Fibroblast of pulmonary artery (primary cell): ENCODE results near the gene CFAP53.

Experiments used
- DNase-seq: peaks from one replicate; pipeline ENCODE4 v3.0.0-alpha.2; 2010; ENCODE audit warnings: low read depth
- H3K4me3 ChIP-seq: replicated peaks from 2 replicates; pipeline ENCODE4 v1.5.1; 2011; ENCODE audit warnings: low read depth, mild to moderate bottlenecking, control low read depth, low read length, moderate library complexity
- CTCF ChIP-seq: IDR thresholded peaks from 2 replicates; pipeline ENCODE4 v1.5.1; 2011; ENCODE audit warnings: mild to moderate bottlenecking, control low read depth, low read length, inconsistent platforms; ENCODE audit errors: missing control alignments

CFAP53 gene

GRCh38 chr18:50187659-50188058, 78.6 kb downstream of the CFAP53 start:
- no peak overlapping the region for H3K4me3 ChIP-seq
- no peak for DNase-seq
- TF ChIP-seq CTCF, result no peak

- DNase-seq, result no peak
- TF ChIP-seq CTCF, result no peak
- H3K4me3 ChIP-seq, result no peak overlapping the region
These were observed 79.9 kb downstream of the CFAP53 start for GRCh38 chr18:50186385-50186784.

DNA sequence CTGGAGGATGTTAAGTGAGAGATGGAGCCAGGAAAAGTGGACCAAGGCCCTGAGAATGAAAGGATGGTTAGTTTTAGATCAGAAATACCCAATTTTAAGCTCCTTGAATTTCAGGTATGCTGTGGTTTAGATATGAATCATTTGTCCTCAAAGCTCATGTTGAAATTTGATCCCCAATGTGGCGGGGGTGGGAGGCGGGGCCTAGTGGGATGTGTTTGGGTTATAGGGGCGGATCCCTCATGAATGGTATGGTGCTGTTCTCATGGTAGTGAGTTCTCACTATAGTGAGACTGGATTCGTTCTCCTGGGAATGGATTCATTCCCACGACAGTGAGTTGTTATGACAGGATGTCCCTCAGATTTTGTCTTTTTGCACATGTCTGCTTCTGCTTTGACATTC, 82.7 kb downstream of the CFAP53 start:
- H3K4me3 ChIP-seq, result no peak overlapping the region
- no peak for DNase-seq
- no peak for TF ChIP-seq CTCF

DNA sequence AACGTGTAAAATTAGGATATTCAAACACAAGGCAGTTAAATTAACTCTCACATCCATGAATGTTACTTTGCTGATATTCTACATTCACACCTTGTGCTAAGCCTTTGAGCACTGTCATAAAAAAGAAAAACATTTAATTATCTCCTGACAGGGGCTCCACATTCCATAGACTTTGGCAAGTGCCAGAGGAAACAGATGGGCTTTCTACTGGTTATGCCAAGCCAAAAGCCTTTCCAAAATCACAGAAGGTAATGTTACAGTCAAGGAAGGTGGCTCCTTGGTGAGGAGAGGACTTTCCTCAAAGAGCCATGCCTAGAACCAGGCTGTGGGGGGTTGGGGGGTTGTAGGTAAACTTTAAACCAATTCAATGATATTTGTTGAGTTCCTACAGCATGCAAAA, 83.8 kb downstream of the CFAP53 start:
- H3K4me3 ChIP-seq, result no peak overlapping the region
- TF ChIP-seq CTCF, result no peak
- no peak for DNase-seq

DNA sequence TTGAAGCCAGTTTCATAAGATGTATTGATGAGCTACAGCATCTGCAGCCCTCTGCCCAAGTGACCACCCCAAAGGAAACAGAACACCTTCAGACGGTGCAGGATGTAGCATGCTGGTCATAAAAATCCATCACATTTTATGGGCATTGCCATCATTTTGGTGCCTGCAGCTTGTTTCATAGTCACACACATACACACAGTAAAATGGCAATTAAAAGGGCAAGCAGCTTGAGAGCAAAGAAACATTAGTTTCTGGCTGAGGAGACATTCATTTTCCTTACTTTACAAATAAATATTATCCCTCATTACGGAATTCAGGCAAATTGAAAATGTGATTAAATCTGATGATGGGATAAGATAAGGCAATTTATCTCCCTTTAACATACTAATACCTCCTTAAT, 84.7 kb downstream of the CFAP53 start:
- no peak for TF ChIP-seq CTCF
- no peak overlapping the region for H3K4me3 ChIP-seq
- no peak for DNase-seq

GRCh38 chr18:50179465-50179864, 86.8 kb downstream of the CFAP53 start:
- no peak for DNase-seq
- TF ChIP-seq CTCF, result no peak
- no peak overlapping the region for H3K4me3 ChIP-seq

- H3K4me3 ChIP-seq, result no peak overlapping the region
- DNase-seq, result no peak
- TF ChIP-seq CTCF, result no peak
These were observed 88.9 kb downstream of the CFAP53 start for GRCh38 chr18:50177294-50177992.
